Mesenchymal stem cell (in vitro differentiated cells and primary cell): ENCODE data around the gene FOXC2.

ENCODE experiments used
- DNase-seq: peaks from one replicate; pipeline ENCODE4 v3.0.0-alpha.2; 2013
- H2AFZ ChIP-seq: one replicate; pipeline ENCODE4 v1.6.1; 2013; ENCODE audit warnings: low read depth, mild to moderate bottlenecking, control low read depth, inconsistent platforms, low read length, moderate library complexity
- H2AK5ac ChIP-seq: 2 replicates; pipeline ENCODE4 v1.6.1; 2013; ENCODE audit warnings: low read length, moderate library complexity, mild to moderate bottlenecking, inconsistent platforms; ENCODE audit not compliant: severe bottlenecking
- H2BK120ac ChIP-seq: one replicate; pipeline ENCODE4 v1.6.1; 2013; ENCODE audit warnings: low read depth, mild to moderate bottlenecking, inconsistent platforms, low read length, moderate library complexity
- H2BK12ac ChIP-seq, 2 experiments: one replicate each; pipeline ENCODE4 v1.6.1; 2013; ENCODE audit warnings: inconsistent platforms in 2 of 2, low read length in 2 of 2, mild to moderate bottlenecking in 2 of 2, moderate library complexity in 2 of 2, control low read depth in 1 of 2
- H2BK15ac ChIP-seq: one replicate; pipeline ENCODE4 v1.6.1; 2013; ENCODE audit warnings: mild to moderate bottlenecking, low read depth, inconsistent platforms; ENCODE audit not compliant: poor library complexity, severe bottlenecking
- H2BK5ac ChIP-seq: 2 replicates; pipeline ENCODE4 v1.6.1; 2013; ENCODE audit warnings: low read depth, mild to moderate bottlenecking, low read length, control low read depth, inconsistent platforms; ENCODE audit not compliant: poor library complexity, severe bottlenecking
- H3K14ac ChIP-seq, 2 experiments: one replicate each; pipeline ENCODE4 v1.6.1; 2013; ENCODE audit warnings: inconsistent platforms in 2 of 2, low read length in 2 of 2, control low read depth in 1 of 2, mild to moderate bottlenecking in 1 of 2, moderate library complexity in 1 of 2
- H3K18ac ChIP-seq, 2 experiments: one replicate each; pipeline ENCODE4 v1.6.1; 2013; ENCODE audit warnings: inconsistent platforms in 2 of 2, low read length in 2 of 2, control low read depth in 1 of 2, low read depth in 1 of 2, mild to moderate bottlenecking in 1 of 2
- H3K23ac ChIP-seq, 2 experiments: one replicate each; pipeline ENCODE4 v1.6.1; 2013; ENCODE audit warnings: inconsistent platforms in 2 of 2, low read length in 2 of 2, mild to moderate bottlenecking in 2 of 2, moderate library complexity in 2 of 2, control low read depth in 1 of 2
- H3K27ac ChIP-seq: 2 replicates; pipeline ENCODE4 v1.5.1; 2013; ENCODE audit warnings: mild to moderate bottlenecking, moderate library complexity, low read length, control low read depth, inconsistent platforms; ENCODE audit not compliant: poor library complexity, severe bottlenecking
- H3K27me3 ChIP-seq, 2 experiments: 2 replicates each; pipeline versions ENCODE4 v1.6.1 to v1.7.0; 2013; ENCODE audit warnings: low read length in 2 of 2, mild to moderate bottlenecking in 2 of 2, moderate library complexity in 2 of 2, control low read depth in 1 of 2, inconsistent platforms in 1 of 2; ENCODE audit not compliant: control insufficient read depth in 1 of 2, insufficient read depth in 1 of 2
- H3K36me3 ChIP-seq, 2 experiments: 2 replicates each; pipeline versions ENCODE4 v1.6.1 to v1.7.0; 2013; ENCODE audit warnings: low read length in 2 of 2, control low read depth in 1 of 2, inconsistent platforms in 1 of 2, low read depth in 1 of 2, mild to moderate bottlenecking in 1 of 2; ENCODE audit not compliant: insufficient read depth in 2 of 2, control insufficient read depth in 1 of 2
- H3K4ac ChIP-seq, 2 experiments: one replicate each; pipeline ENCODE4 v1.6.1; 2013; ENCODE audit warnings: inconsistent platforms in 2 of 2, low read length in 2 of 2, mild to moderate bottlenecking in 2 of 2, moderate library complexity in 2 of 2, control low read depth in 1 of 2, low read depth in 1 of 2
- H3K4me1 ChIP-seq: 2 replicates; pipeline ENCODE4 v1.6.1; 2013; ENCODE audit warnings: low read depth, low read length, control low read depth; ENCODE audit not compliant: control insufficient read depth, insufficient read depth
- H3K4me2 ChIP-seq: 2 replicates; pipeline ENCODE4 v1.6.1; 2013; ENCODE audit warnings: low read length, mild to moderate bottlenecking, inconsistent platforms; ENCODE audit not compliant: poor library complexity, severe bottlenecking
- H3K4me3 ChIP-seq, 2 experiments: 2 replicates each; pipeline versions ENCODE4 v1.5.1 to v1.7.0; 2013; ENCODE audit warnings: low read length in 2 of 2, mild to moderate bottlenecking in 2 of 2, control low read depth in 1 of 2, low read depth in 1 of 2; ENCODE audit not compliant: insufficient read depth in 1 of 2
- H3K79me1 ChIP-seq: replicated peaks from 2 replicates; pipeline ENCODE4 v1.6.1; 2013; ENCODE audit warnings: mild to moderate bottlenecking, control low read depth, low read length, inconsistent platforms; ENCODE audit not compliant: poor library complexity, severe bottlenecking
- H3K9ac ChIP-seq: 2 replicates; pipeline ENCODE4 v1.7.0; 2013; ENCODE audit warnings: mild to moderate bottlenecking, low read length, moderate library complexity
- H3K9me3 ChIP-seq: 2 replicates; pipeline ENCODE4 v1.7.0; 2013; ENCODE audit warnings: mild to moderate bottlenecking, low read length; ENCODE audit not compliant: control insufficient read depth
- H4K8ac ChIP-seq: one replicate; pipeline ENCODE4 v1.6.1; 2013; ENCODE audit warnings: inconsistent platforms, mild to moderate bottlenecking, low read length, moderate library complexity
- H4K91ac ChIP-seq: one replicate; pipeline ENCODE4 v1.6.1; 2013; ENCODE audit warnings: mild to moderate bottlenecking, low read length, inconsistent platforms
- WGBS: methylation state at CpG from one replicate; pipeline ENCODE4 v1.1.7; 2013; ENCODE audit warnings: mixed read lengths; 5-methylcytosine and 5-hydroxymethylcytosine counted together

The FOXC2 gene

GRCh38 chr16:86569701-86570447 is 3.2 kb downstream of the FOXC2 start:
- H3K4me1 ChIP-seq: peaks cover 32% of the 10 kb centered on the region
- H3K23ac ChIP-seq: no peak overlapping the region
- no peak overlapping the region for H3K14ac ChIP-seq
- no peak overlapping the region for H2AFZ ChIP-seq
- H3K27ac ChIP-seq: peak overlapping the region; percentile 79
- no peak overlapping the region for H2BK120ac ChIP-seq
- DNase-seq: no peak
- no peak overlapping the region for H2AK5ac ChIP-seq
- H3K4me3 ChIP-seq: peak overlapping the region; percentile 42 to 86
- H3K9me3 ChIP-seq: no peaks in the 10 kb centered on the region
- no peak overlapping the region for H4K8ac ChIP-seq
- WGBS: 24% methylated on average over 10 of the region's 13 CpGs
- H3K79me1 ChIP-seq: no peaks in the 10 kb centered on the region
- no peak overlapping the region for H3K18ac ChIP-seq
- peaks cover 0 to 60% of the 10 kb centered on the region in 2 experiments for H3K27me3 ChIP-seq
- peak overlapping the region; percentile 88 for H3K9ac ChIP-seq
- H3K36me3 ChIP-seq: peaks cover 0 to 29% of the 10 kb centered on the region in 2 experiments
- peak overlapping the region; percentile 46 for H2BK5ac ChIP-seq
- H3K4me2 ChIP-seq: peak overlapping the region; percentile 20
- H3K4ac ChIP-seq: no peak overlapping the region
- H4K91ac ChIP-seq: no peak overlapping the region
- H2BK15ac ChIP-seq: no peak overlapping the region
- H2BK12ac ChIP-seq: no peak overlapping the region

- no peak for DNase-seq
- H3K18ac ChIP-seq: peak overlapping the region in 1 of 2 experiments; percentile 79
- peak overlapping the region in 1 of 2 experiments; percentile 47 for H2BK12ac ChIP-seq
- peaks cover 0 to 50% of the 10 kb centered on the region in 2 experiments for H3K27me3 ChIP-seq
- no peak overlapping the region for H4K8ac ChIP-seq
- H3K9me3 ChIP-seq: no peaks in the 10 kb centered on the region
- peak overlapping the region; percentile 2 for H2AK5ac ChIP-seq
- H4K91ac ChIP-seq: no peak overlapping the region
- peak overlapping the region; percentile 88 for H3K9ac ChIP-seq
- H3K36me3 ChIP-seq: peaks cover 0 to 29% of the 10 kb centered on the region in 2 experiments
- peak overlapping the region in 1 of 2 experiments; percentile 13 for H3K4ac ChIP-seq
- peak overlapping the region; percentile 54 for H2BK5ac ChIP-seq
- peak overlapping the region; percentile 0 for H2BK15ac ChIP-seq
- no peaks in the 10 kb centered on the region for H3K79me1 ChIP-seq
- no peak overlapping the region for H3K23ac ChIP-seq
- H3K4me3 ChIP-seq: peak overlapping the region; percentile 56 to 86
- peaks cover 36% of the 10 kb centered on the region for H3K4me1 ChIP-seq
- WGBS: 56% methylated on average over 28 of the region's 28 CpGs
- H2BK120ac ChIP-seq: no peak overlapping the region
- H3K14ac ChIP-seq: no peak overlapping the region
- H2AFZ ChIP-seq: no peak overlapping the region
- H3K4me2 ChIP-seq: peak overlapping the region; percentile 78
- H3K27ac ChIP-seq: peak overlapping the region; percentile 87
Measured at GRCh38 chr16:86570558-86571529, 4.2 kb downstream of the FOXC2 start.

- Histone ChIP-seq H2BK5ac (peak overlapping the region; percentile 60), H2BK15ac (no peak overlapping the region), H3K79me1 (no peaks in the 10 kb centered on the region), H3K9ac (no peak overlapping the region), H2BK12ac (peak overlapping the region; percentile 6 to 47), H3K18ac (peak overlapping the region in 1 of 2 experiments; percentile 79), H3K4me1 (peaks cover 36% of the 10 kb centered on the region), H3K36me3 (peaks cover 0 to 29% of the 10 kb centered on the region in 2 experiments), H4K8ac (peak overlapping the region; percentile 39), H3K14ac (peak overlapping the region in 1 of 2 experiments; percentile 5), H2AK5ac (peak overlapping the region; percentile 2), H4K91ac (no peak overlapping the region), H2BK120ac (no peak overlapping the region), H3K9me3 (no peaks in the 10 kb centered on the region), H3K4ac (peak overlapping the region in 1 of 2 experiments; percentile 13), H3K27ac (peak overlapping the region; percentile 87), H2AFZ (no peak overlapping the region), H3K23ac (no peak overlapping the region), H3K4me2 (peak overlapping the region; percentile 78), H3K4me3 (peak overlapping the region; percentile 56 to 86), H3K27me3 (peaks cover 0 to 45% of the 10 kb centered on the region in 2 experiments)
- DNase-seq: no peak
- WGBS: 71% methylated on average over 8 of the region's 10 CpGs
Measured at GRCh38 chr16:86571530-86571915, 4.9 kb downstream of the FOXC2 start.
